IMR-90 (cell line): ENCODE data around the gene HYDIN. TPM values are rescaled to one million over a fixed set of nuclear protein-coding genes. Genes with fewer than 3 reads are reported as not detected.

Experiments used
- ATAC-seq: fragments of 200-7000 bp; cut with Tn5 transposase; 2 replicates; pipeline ENCODE4 v1.9.1; 2020; ENCODE audit warnings: low read depth, mild to moderate bottlenecking, moderate library complexity
- BruUV-seq: library from RNA; stranded (reverse); fragments of 400-500 nt; replicated peaks from 2 replicates; lab custom pipeline; 2021; lab: Mats Ljungman, UMichigan
- CTCF ChIA-PET: fragments of 300-600 bp; formaldehyde crosslinking; extraction: SDS; loops from one replicate; lab custom pipeline; 2021; ENCODE audit warnings: antibody characterized with exemption; lab: Yijun Ruan, JAX
- POLR2A ChIA-PET: fragments of 300-600 bp; sonication (Branson Sonifier 250); formaldehyde crosslinking; loops from one replicate; lab custom pipeline; 2022; ENCODE audit warnings: antibody characterized with exemption; ENCODE audit not compliant: unreplicated experiment; lab: Charles Lee
- DNase-seq: peaks from one replicate; pipeline ENCODE4 v3.0.0; 2013
- H2AFZ ChIP-seq: replicated peaks from 2 replicates; pipeline ENCODE3; 2013; ENCODE audit warnings: low read length, mild to moderate bottlenecking; ENCODE audit not compliant: poor library complexity
- H2AK5ac ChIP-seq: 2 replicates; pipeline ENCODE4 v1.6.1; 2013; ENCODE audit warnings: low read depth, low read length, inconsistent platforms
- H2AK9ac ChIP-seq: replicated peaks from 2 replicates; pipeline ENCODE3; 2013; ENCODE audit warnings: mild to moderate bottlenecking, low read depth, low read length, moderate library complexity; ENCODE audit not compliant: poor library complexity
- H2BK120ac ChIP-seq: 2 replicates; pipeline ENCODE4 v1.6.1; 2013; ENCODE audit warnings: low read depth, low read length, inconsistent platforms
- H2BK15ac ChIP-seq: 3 replicates; pipeline ENCODE4 v1.6.1; 2013; ENCODE audit warnings: low read depth, low read length, inconsistent platforms
- H2BK20ac ChIP-seq: 2 replicates; pipeline ENCODE4 v1.6.1; 2013; ENCODE audit warnings: low read depth, mild to moderate bottlenecking, inconsistent platforms, low read length, moderate library complexity
- H2BK5ac ChIP-seq: 2 replicates; pipeline ENCODE4 v1.6.1; 2013; ENCODE audit warnings: mild to moderate bottlenecking, low read depth, low read length, inconsistent platforms; ENCODE audit not compliant: poor library complexity, severe bottlenecking
- H3K14ac ChIP-seq: replicated peaks from 2 replicates; pipeline ENCODE4 v1.6.1; 2013; ENCODE audit warnings: low read depth, low read length, inconsistent platforms
- H3K18ac ChIP-seq: 2 replicates; pipeline ENCODE4 v1.6.1; 2013; ENCODE audit warnings: low read depth, low read length, control low read depth
- H3K23ac ChIP-seq: 2 replicates; pipeline ENCODE4 v1.6.1; 2013; ENCODE audit warnings: low read depth, low read length, inconsistent platforms
- H3K27ac ChIP-seq: 2 replicates; pipeline ENCODE4 v1.5.1; 2013; ENCODE audit warnings: mild to moderate bottlenecking, control low read depth, low read length; ENCODE audit not compliant: insufficient read depth
- H3K27me3 ChIP-seq: 2 replicates; pipeline ENCODE4 v1.6.1; 2013; ENCODE audit warnings: low read length; ENCODE audit not compliant: control insufficient read depth, insufficient read depth
- H3K36me3 ChIP-seq: 2 replicates; pipeline ENCODE4 v1.6.1; 2013; ENCODE audit warnings: low read length, mixed read lengths; ENCODE audit not compliant: control insufficient read depth, insufficient read depth
- H3K4ac ChIP-seq: 2 replicates; pipeline ENCODE4 v1.6.1; 2013; ENCODE audit warnings: low read depth, low read length, inconsistent platforms
- H3K4me1 ChIP-seq: 2 replicates; pipeline ENCODE4 v1.6.1; 2013; ENCODE audit warnings: low read length, mixed read lengths; ENCODE audit not compliant: control insufficient read depth, insufficient read depth
- H3K4me2 ChIP-seq: 2 replicates; pipeline ENCODE4 v1.6.1; 2013; ENCODE audit warnings: low read depth, mild to moderate bottlenecking, control low read depth, low read length, moderate library complexity
- H3K4me3 ChIP-seq: 2 replicates; pipeline ENCODE4 v1.5.1; 2013; ENCODE audit warnings: low read depth, mild to moderate bottlenecking, control low read depth, low read length, moderate library complexity; ENCODE audit not compliant: insufficient read depth
- H3K56ac ChIP-seq: 2 replicates; pipeline ENCODE4 v1.6.1; 2013; ENCODE audit warnings: low read length, inconsistent platforms; ENCODE audit not compliant: insufficient read depth; ENCODE audit errors: extremely low read depth
- H3K79me1 ChIP-seq, 2 experiments: 2 replicates each; pipeline ENCODE4 v1.6.1; 2013; ENCODE audit warnings: low read length in 2 of 2, inconsistent platforms in 1 of 2, low read depth in 1 of 2
- H3K9ac ChIP-seq: 2 replicates; pipeline ENCODE4 v1.6.1; 2013; ENCODE audit warnings: low read depth, low read length, control low read depth
- H3K9me1 ChIP-seq: 2 replicates; pipeline ENCODE4 v1.6.1; 2013; ENCODE audit warnings: low read length, inconsistent platforms; ENCODE audit not compliant: insufficient read depth
- H3K9me3 ChIP-seq: 2 replicates; pipeline ENCODE4 v1.6.1; 2013; ENCODE audit warnings: low read length; ENCODE audit not compliant: control insufficient read depth, insufficient read depth
- H4K20me1 ChIP-seq: 2 replicates; pipeline ENCODE4 v1.6.1; 2013; ENCODE audit warnings: low read length, inconsistent platforms; ENCODE audit not compliant: insufficient read depth
- H4K5ac ChIP-seq: 2 replicates; pipeline ENCODE4 v1.6.1; 2013; ENCODE audit warnings: mild to moderate bottlenecking, low read depth, low read length, control low read depth
- H4K8ac ChIP-seq, 2 experiments: 2 replicates each; pipeline ENCODE4 v1.6.1; 2013; ENCODE audit warnings: low read depth in 2 of 2, low read length in 2 of 2, control low read depth in 1 of 2, inconsistent platforms in 1 of 2
- H4K91ac ChIP-seq: 2 replicates; pipeline ENCODE4 v1.6.1; 2013; ENCODE audit warnings: low read depth, low read length, inconsistent platforms; ENCODE audit not compliant: insufficient read depth
- CHD1 ChIP-seq: IDR thresholded peaks from 2 replicates; pipeline ENCODE4 v1.6.1; 2012; ENCODE audit warnings: low read depth, low read length, improper control_type of control experiment
- FOS ChIP-seq: fragments of 150-350 bp; IDR thresholded peaks from 2 replicates; pipeline ENCODE4 v1.6.1; 2016; ENCODE audit warnings: low read depth, low read length
- MAZ ChIP-seq: IDR thresholded peaks from 2 replicates; pipeline ENCODE4 v1.6.1; 2012; ENCODE audit warnings: low read depth, mild to moderate bottlenecking, low read length, improper control_type of control experiment, moderate library complexity, borderline replicate concordance
- RAD21 ChIP-seq: IDR thresholded peaks from 2 replicates; pipeline ENCODE4 v1.6.1; 2012; ENCODE audit warnings: low read length, improper control_type of control experiment
- RCOR1 ChIP-seq: IDR thresholded peaks from 2 replicates; pipeline ENCODE4 v1.6.1; 2012; ENCODE audit warnings: mild to moderate bottlenecking, low read length, improper control_type of control experiment; ENCODE audit not compliant: insufficient replicate concordance
- RFX5 ChIP-seq: IDR thresholded peaks from 2 replicates; pipeline ENCODE4 v1.8.0; 2012; ENCODE audit warnings: low read depth, mild to moderate bottlenecking, low read length, moderate library complexity
- SMC3 ChIP-seq: fragments of 150-350 bp; IDR thresholded peaks from 2 replicates; pipeline ENCODE4 v1.6.1; 2016; ENCODE audit warnings: low read depth, mild to moderate bottlenecking, antibody characterized with exemption, low read length, moderate library complexity
- WGBS, 2 experiments: methylation state at CpG; one replicate each; pipeline versions ENCODE4 v1.1.5 to v1.1.7; 2013; ENCODE audit warnings: missing lambda C conversion rate in 2 of 2; ENCODE audit not compliant: insufficient read length in 1 of 2; ENCODE audit errors: extremely low coverage in 2 of 2; 5-methylcytosine and 5-hydroxymethylcytosine counted together
- dilution Hi-C: fragments of 300-500 bp; cut with HindIII; formaldehyde crosslinking; loops from one replicate; pipeline ENCODE4 v1.14.3; 2018; ENCODE audit warnings: low sequenced_read_pairs; ENCODE audit not compliant: unreplicated experiment
- in situ Hi-C: fragments of 300-500 bp; cut with MboI; formaldehyde crosslinking; loops from 3 replicates; pipeline ENCODE4 v1.14.3; 2019; ENCODE audit warnings: low sequenced_read_pairs, inconsistent platforms, mixed read lengths
- intact Hi-C: fragments of 100-400 bp; cut with micrococcal nuclease; formaldehyde crosslinking; loops from 2 replicates; pipeline ENCODE4 v1.10.0; 2022
- polyA plus RNA-seq, 3 experiments: library from polyadenylated mRNA; depleted of rRNA; stranded (reverse); fragments of >200 nt; gene quantifications; 2 replicates each; pipeline ENCODE4 v1.2.3, GENCODE V29; 2012; ENCODE audit warnings: low replicate concordance in 1 of 3
- total RNA-seq: library from RNA; depleted of rRNA; stranded (reverse); fragments of >200 nt; gene quantifications from 2 replicates; pipeline ENCODE4 v1.2.3, GENCODE V29; 2012

Gene HYDIN
- total and polyA plus RNA-seq, 2 of the 4 experiments (the other 2 are of a cell fraction) = 0.18 to 0.27 TPM

DNA sequence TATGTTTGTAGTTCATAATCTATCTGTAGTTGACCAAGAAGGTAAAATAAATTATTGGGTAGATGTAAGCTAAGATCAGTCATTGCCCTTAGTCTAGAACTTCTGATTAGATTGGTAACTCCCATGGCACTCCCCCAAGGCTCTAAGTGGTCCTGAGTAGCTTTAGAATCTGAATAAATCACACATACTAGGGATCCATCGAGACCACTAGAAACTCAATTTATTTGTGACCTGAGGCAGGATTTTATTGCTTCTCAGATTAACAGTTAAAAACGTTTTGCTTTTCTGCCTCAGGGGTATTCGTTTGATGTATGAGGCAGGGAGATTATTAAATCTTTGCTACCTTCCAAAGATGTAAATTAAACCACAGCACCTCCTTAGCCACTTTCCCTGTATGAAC is 33.8 kb upstream of the HYDIN start:
- Histone ChIP-seq H4K91ac (no peak overlapping the region), H3K4ac (no peak overlapping the region), H3K18ac (no peak overlapping the region), H2BK20ac (no peak overlapping the region), H3K9ac (no peak overlapping the region), H4K5ac (no peak overlapping the region), H3K9me1 (no peaks in the 10 kb centered on the region), H3K27me3 (no peaks in the 10 kb centered on the region), H3K56ac (no peak overlapping the region), H2BK120ac (no peak overlapping the region), H3K36me3 (no peaks in the 10 kb centered on the region), H3K14ac (no peak overlapping the region), H2AK5ac (no peak overlapping the region), H4K20me1 (no peaks in the 10 kb centered on the region), H3K27ac (no peak overlapping the region), H3K23ac (no peak overlapping the region), H2BK5ac (no peak overlapping the region), H3K4me3 (no peak overlapping the region), H2AK9ac (no peak overlapping the region), H2BK15ac (no peak overlapping the region), H4K8ac (no peak overlapping the region), H3K79me1 (no peaks in the 10 kb centered on the region), H2AFZ (no peak overlapping the region), H3K9me3 (no peaks in the 10 kb centered on the region), H3K4me1 (no peaks in the 10 kb centered on the region), H3K4me2 (no peak overlapping the region)
- ChIA-PET CTCF (no interaction called here), POLR2A (no interaction called here)
- no peak for TF ChIP-seq RFX5
- no peak for TF ChIP-seq CHD1
- no peak for TF ChIP-seq RAD21
- TF ChIP-seq FOS = no peak
- TF ChIP-seq MAZ = no peak
- no peak for TF ChIP-seq SMC3
- TF ChIP-seq RCOR1 = no peak
- DNase-seq (no peak), ATAC-seq (no peak)
- BruUV-seq = no TSS peak
- intact Hi-C loops (no loop called here), dilution Hi-C loops (no loop called here), in situ Hi-C loops (no loop called here)
- WGBS, 2 experiments = no CpG with 5 or more reads among the region's 3 CpGs
